HG02588 (cell line): ENCODE data around the gene ONECUT3.
"Not testable (repeated sequence)": the region's sequence is repeated elsewhere in the genome, so short reads cannot be mapped to it uniquely, and the experiment has no call there.

Experiments
- ATAC-seq: cut with Tn5 transposase; IDR thresholded peaks from one replicate; pipeline ENCODE4 v1.9.1; 2021; ENCODE audit warnings: mild to moderate bottlenecking, moderate library complexity; ENCODE audit not compliant: unreplicated experiment

The ONECUT3 gene

DNA sequence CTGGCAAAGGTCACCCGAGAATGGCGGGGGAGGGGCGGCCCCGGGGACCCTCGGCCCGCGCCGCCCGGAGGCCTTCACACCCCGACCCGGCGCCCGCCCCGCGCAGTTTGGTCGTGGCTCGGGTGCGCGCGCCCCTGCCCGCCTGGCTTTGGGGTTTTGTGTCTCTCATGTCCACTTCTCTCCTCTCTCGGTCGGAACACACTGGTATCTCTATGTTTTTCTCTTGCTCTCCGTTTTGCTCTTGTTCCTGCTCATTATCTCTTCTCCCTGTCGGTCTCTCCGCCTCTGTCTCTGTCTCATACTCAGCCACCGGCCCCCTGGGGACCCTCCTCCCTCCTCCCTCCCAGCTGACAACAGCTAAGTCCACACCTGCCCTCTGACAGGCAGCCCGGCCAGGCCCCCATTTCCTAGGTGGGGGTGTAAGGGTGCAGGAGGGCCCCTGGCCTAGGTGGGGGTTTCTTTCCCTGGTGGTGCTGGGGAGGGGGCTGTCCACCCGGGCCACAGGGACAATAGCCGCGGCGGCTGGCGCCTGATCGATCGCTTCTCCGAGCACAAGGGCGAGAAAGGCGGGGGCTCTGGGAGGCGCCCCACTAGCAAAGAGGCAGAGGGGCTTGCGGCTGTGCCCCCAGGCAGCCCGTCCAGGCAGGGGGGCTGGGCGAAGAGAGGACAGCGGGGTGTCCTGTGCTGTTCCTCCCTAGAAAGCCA, 2.3 kb downstream of the ONECUT3 start:
- no peak for ATAC-seq

DNA sequence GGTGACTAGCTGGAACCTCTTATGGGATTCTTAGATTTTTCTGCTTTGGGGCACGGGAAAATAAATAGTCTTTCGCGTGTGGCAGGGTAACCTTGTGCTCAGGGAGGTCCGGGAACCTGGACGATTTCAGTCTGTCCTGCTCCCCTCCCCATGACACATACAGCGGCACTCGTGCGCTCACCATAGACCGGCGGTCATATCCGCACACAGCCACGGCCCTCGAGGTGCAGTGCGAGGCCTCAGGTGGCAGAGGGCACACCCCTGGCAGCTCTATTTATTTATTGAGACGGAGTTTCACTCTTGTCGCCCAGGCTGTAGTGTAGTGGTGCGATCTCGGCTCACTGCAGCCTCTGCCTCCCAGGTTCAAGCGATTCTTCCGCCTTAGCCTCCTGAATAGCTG, 3.0 kb downstream of the ONECUT3 start:
- ATAC-seq: no peak

DNA sequence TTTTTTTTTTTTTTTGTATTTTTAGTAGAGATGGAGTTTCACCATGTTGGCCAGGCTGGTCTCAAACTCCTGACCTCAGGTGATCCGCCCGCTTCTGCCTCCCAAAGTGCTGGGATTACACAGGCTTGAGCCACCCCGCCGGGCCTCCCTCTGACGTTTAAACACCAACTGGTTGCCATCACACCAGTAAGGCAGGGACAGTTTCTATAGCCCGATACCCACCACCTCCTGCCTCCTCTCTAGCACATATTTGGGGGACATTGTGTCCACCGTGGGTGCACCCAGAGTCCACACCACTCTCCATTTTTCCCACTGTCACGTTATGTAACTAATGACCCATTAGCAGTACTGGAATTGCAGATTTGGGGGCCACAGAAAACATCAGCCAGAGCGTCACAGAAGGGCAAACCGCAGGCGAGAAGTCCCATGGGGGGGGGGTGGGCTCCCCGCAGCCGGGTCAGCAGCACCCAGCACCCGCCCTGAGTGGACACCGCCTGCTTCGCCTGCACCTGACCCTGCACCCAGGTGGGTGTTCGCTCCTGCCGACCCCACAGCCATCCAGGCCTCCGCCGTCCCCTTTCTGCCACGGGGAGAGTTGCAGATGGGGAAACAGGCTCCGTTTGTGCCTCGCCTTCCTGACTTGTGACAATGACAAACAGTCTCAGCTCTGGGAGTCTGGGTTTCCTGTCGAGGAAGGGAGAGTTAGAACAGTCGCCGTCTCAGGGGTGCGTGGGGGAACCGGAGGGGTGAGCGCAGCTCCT, 3.6 kb downstream of the ONECUT3 start:
- ATAC-seq: no peak

- no peak for ATAC-seq
Measured at GRCh38 chr19:1757468-1758230, 4.3 kb downstream of the ONECUT3 start.

GRCh38 chr19:1758231-1758577, 4.9 kb downstream of the ONECUT3 start:
- ATAC-seq: no peak

- no peak for ATAC-seq
Measured at GRCh38 chr19:1758959-1759903, 5.9 kb downstream of the ONECUT3 start.

- no peak for ATAC-seq
Measured at GRCh38 chr19:1760020-1760419, 6.7 kb downstream of the ONECUT3 start.

- not testable (repeated sequence) for ATAC-seq
Measured at GRCh38 chr19:1760786-1761527, 7.7 kb downstream of the ONECUT3 start.

DNA sequence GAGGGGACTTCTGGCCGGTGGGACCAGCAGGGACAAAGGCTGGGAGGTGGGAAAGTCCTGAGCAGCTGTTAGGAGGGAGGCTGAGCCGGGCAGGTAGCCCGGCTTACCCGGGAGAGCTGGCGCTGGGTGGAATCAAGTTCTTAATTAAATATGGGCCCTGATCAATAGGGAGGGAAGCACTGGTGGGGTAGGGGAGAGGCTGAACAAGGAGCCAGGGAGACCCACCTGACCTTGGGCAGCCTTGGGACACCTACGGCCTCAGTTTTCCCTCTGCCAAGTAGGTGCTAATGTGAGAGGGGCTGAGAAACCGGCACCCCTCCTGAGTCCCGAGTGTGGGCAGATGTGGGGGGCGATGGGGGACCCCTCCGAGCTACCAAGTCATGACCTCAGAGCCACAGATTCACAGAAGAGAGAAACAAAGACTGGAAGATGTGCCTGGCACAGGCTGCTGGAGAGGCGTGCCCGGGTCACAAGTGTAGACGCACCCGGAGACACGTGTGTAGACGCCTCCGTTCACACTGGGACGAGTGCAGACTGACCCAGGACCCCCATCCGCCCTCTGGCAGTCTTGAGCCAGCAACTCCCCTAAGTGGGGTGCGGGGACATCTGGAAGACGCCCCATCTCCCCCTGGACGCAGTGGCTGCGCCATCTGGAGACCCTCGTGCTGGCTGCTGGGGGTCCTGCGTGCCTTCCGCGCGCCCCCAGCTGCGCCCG, 8.4 kb downstream of the ONECUT3 start:
- ATAC-seq: no peak

DNA sequence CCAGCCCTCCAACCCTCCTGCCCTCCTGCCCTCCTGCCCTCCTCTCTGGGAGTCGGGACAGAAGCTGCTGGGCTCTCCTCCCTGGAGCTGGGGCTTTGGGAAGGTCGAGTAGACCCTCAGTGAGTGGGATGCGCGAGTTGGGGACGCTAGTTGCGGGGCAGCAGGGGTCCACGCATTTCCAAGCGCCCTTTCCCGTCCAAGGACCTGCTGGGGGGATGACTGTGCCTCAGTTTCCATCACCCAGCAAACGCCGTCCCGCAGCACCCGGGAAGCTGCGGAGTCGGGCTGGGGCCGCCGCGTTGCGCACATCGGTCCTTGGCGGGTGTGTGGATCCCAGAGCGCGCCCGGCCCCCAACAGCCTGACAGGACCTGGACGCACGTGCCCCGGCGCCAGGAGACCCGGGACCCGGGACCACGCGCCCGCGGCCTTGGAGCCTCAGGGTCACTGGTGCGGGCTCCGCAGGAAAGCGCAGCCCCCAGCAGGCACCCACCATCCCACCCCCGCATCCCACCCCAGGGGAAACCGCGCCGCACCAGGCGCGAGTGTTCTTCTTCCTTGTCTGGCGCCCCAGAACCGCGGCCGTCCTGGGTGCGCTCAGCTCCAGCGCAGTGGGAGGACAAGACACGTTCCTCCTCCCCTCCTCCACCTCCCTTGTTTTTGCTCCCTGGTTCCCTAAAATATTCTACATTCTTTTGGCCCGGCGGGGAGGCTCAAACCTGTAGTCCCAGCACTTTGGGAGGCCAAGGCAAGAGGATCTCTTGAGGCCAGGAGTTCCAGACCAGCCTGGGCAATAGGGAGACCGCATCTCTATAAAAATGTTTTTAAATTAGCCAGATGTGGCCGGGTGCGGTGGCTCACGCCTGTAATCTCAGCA, 9.2 kb downstream of the ONECUT3 start:
- ATAC-seq: no peak

GRCh38 chr19:1763648-1764639, 10.6 kb downstream of the ONECUT3 start:
- ATAC-seq: no peak

DNA sequence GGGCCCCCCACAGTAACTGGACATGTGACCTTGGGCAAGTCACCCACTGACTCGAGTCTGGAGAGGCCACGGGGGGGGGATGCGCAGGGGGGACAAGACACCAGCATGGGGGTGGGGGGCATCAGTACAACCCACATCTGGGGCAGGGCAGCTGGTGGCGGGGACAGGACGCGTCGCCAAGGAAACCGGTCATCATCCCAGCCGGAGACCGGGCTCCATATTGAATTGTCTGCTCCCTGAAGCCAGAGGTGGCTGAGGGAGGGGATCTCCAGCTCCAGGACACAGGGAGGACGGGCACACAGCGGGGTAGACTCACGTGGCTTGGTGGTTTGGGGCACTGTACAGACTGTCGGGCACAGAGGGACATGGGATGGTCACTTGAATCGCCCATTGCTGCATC, 11.4 kb downstream of the ONECUT3 start:
- ATAC-seq: no peak

GRCh38 chr19:1765232-1765903, 12.1 kb downstream of the ONECUT3 start:
- ATAC-seq: no peak

- no peak for ATAC-seq
Measured at GRCh38 chr19:1765904-1766799, 12.8 kb downstream of the ONECUT3 start.

DNA sequence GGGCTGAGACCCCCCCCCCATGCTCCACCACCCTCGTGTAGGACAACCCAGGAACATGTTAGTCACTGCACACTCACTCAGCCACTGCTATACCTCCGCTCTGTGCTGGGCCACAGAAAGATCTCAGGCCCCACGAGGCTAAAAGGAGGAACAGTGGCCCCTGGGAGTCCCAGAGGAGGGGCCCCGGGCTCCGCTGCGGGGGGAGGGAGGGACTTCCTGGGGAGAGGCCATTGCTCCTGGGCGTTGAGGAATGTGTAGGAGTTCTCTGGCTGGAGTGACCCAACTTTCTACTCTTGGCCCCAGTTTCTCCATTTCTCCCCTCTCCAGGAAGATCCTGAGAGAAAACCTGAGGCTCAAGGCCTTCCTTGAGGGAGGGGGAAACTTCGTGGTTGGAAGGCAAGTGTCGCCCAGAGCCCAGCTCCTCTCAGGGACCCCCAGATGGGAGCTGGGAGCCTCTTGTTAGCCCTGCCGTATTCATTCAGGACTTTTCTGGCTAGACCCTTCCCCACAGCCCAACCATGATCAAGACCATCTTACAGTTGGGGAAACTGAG, 13.6 kb downstream of the ONECUT3 start:
- ATAC-seq: no peak
